IPS-20b (cell line): ENCODE data around the gene CABLES1.
"Not testable (repeated sequence)": the region's sequence is repeated elsewhere in the genome, so short reads cannot be mapped to it uniquely, and the experiment has no call there.

Source experiments
- H3K27ac ChIP-seq: one replicate; pipeline ENCODE4 v1.5.1; 2013; ENCODE audit warnings: low read length
- H3K27me3 ChIP-seq: 2 replicates; pipeline ENCODE4 v1.6.1; 2013; ENCODE audit warnings: mild to moderate bottlenecking, low read length, inconsistent platforms; ENCODE audit not compliant: insufficient read depth
- H3K36me3 ChIP-seq: 2 replicates; pipeline ENCODE4 v1.6.1; 2013; ENCODE audit warnings: low read depth, mild to moderate bottlenecking, inconsistent platforms, low read length, moderate library complexity; ENCODE audit not compliant: insufficient read depth
- H3K4me1 ChIP-seq: 2 replicates; pipeline ENCODE4 v1.6.1; 2013; ENCODE audit warnings: mild to moderate bottlenecking, control low read depth, inconsistent platforms, low read length, moderate library complexity; ENCODE audit not compliant: insufficient read depth
- H3K4me3 ChIP-seq: 2 replicates; pipeline ENCODE4 v1.5.1; 2013; ENCODE audit warnings: mild to moderate bottlenecking, low read length, inconsistent platforms
- H3K9ac ChIP-seq: 2 replicates; pipeline ENCODE4 v1.6.1; 2013; ENCODE audit warnings: low read depth, mild to moderate bottlenecking, inconsistent platforms, low read length, moderate library complexity
- H3K9me3 ChIP-seq: 2 replicates; pipeline ENCODE4 v1.6.1; 2013; ENCODE audit warnings: mild to moderate bottlenecking, low read depth, low read length, inconsistent platforms; ENCODE audit not compliant: insufficient read depth

The CABLES1 gene

DNA sequence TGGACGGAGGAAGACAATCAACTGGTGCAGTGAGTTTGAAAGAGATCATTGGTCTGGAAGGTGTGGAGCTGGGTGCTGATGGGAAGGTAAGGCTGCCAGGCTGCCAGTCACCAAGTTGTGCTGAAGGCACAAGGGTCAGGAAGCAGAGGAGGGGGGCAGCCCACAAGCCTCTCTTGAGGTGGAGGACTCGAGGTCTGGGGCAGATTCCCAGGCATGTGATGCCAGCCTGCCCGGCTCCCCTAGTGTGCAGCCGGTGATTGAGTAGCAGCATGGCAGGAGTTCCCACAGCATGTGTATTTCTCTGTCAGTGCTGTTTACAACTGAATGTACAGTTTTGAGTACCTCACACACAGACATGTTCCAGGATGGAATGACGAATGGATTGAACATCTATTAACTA, 99.3 kb downstream of the CABLES1 start:
- Histone ChIP-seq H3K36me3 (peaks cover 36% of the 10 kb centered on the region), H3K9ac (no peak overlapping the region), H3K27ac (no peak overlapping the region), H3K4me3 (no peak overlapping the region), H3K27me3 (no peaks in the 10 kb centered on the region), H3K9me3 (no peaks in the 10 kb centered on the region), H3K4me1 (peaks cover 16% of the 10 kb centered on the region; the same call in 1 of the 2 replicates)

DNA sequence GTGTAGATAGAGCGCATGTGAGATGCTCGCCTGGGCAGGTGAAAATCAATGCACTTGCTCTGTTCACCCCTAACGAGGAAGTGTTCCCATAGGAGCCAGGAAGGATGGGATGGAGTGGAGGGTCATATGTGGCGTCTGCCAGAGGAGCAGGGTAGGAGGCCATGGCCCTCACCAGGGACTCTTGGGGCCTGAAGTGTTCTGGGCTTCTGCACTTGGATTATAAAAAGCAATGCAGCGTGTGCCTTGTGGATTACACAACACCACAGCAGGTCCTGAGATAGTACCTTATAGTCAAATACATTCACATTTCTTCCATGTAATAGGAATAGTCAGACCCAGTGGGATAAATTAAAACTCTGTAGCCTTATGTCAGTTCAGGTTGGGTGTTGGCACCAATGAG, 100.1 kb downstream of the CABLES1 start:
- Histone ChIP-seq H3K27me3 (no peaks in the 10 kb centered on the region), H3K4me3 (no peak overlapping the region), H3K27ac (no peak overlapping the region), H3K9ac (no peak overlapping the region), H3K4me1 (peaks cover 16% of the 10 kb centered on the region; the same call in 1 of the 2 replicates), H3K9me3 (no peaks in the 10 kb centered on the region), H3K36me3 (peaks cover 36% of the 10 kb centered on the region)

DNA sequence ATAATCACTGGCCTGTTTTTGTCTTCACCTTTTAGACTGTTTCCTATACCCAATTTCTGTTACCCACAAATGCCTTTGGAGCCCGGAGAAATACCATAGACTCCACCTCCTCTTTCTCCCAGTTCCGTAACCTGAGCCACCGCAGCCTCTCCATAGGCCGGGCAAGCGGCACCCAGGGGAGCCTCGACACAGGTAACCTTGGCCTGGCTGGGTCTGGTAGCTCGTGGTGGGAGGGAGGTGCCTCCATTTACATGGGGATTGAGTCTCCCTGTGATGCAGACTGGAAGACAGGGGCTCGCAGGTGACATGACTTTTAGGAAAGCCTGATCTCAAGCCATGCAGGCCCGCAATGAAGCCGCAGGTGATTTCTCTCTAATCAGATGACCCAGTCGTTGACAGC, 100.6 kb downstream of the CABLES1 start:
- Histone ChIP-seq H3K36me3 (peaks cover 36% of the 10 kb centered on the region), H3K27ac (no peak overlapping the region), H3K27me3 (no peaks in the 10 kb centered on the region), H3K4me1 (peaks cover 16% of the 10 kb centered on the region; the same call in 1 of the 2 replicates), H3K4me3 (no peak overlapping the region), H3K9ac (no peak overlapping the region), H3K9me3 (no peaks in the 10 kb centered on the region)

DNA sequence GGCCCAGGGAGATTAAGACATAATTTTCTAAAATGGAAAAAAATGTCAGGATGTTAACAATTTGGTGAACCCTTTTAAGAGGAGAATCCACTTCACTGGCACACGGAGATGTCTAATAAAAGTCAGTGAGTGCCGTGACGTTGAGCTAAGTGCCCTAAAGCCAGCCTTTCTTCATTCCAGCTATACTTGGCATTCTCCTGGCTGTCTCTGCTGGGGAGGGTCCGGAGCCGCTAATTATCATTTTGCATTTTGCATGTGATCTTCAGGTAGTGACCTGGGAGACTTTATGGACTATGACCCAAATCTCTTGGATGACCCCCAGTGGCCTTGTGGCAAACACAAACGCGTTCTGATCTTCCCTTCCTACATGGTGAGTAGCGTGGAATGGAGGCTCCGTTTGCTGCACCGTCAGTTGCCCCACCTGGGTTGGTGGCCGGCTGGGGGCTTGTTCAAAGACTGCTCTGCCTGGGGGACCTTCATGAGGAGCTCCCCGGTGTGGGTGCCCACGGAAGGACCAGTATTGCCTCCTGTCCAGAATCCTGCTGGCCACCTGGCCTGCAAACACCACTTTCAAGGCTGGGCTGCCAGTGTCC, 101.7 kb downstream of the CABLES1 start:
- Histone ChIP-seq H3K4me1 (peaks cover 13% of the 10 kb centered on the region; the same call in 1 of the 2 replicates), H3K9ac (no peak overlapping the region), H3K27me3 (no peaks in the 10 kb centered on the region), H3K36me3 (peaks cover 32% of the 10 kb centered on the region), H3K4me3 (no peak overlapping the region), H3K9me3 (no peaks in the 10 kb centered on the region), H3K27ac (no peak overlapping the region)

DNA sequence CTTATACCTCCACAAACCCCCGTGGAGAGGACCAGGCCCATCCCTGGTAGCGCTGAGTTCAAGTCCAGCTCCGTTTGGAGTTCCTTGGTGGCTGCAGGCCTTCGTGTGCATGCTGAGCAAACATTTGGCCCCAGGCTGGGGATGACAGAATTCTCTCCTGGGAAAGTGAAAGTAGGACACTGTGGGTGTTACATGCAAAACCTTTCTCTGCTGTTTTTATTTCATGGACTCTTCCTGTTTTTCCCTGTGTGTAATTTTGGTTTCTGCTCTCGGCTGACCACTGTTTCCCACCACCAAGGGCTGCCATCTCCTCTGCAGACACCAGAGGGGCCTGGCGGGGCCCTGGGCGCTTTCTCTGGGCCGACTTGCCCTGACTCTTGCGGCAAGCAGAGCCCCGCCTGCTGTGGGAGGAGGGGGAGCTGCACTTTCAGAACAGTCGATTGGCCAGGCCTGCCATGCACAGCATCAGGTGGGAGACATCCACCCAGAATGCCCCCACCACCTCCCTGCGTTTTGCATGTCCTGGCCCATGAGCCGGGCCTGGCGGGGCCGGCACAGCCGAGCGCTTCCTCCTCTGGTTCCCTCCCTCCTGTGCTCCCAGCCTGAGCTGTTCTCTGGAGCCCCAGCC, 102.4 kb downstream of the CABLES1 start:
- H3K4me1 ChIP-seq = peaks cover 15% of the 10 kb centered on the region; the same call in 1 of the 2 replicates

DNA sequence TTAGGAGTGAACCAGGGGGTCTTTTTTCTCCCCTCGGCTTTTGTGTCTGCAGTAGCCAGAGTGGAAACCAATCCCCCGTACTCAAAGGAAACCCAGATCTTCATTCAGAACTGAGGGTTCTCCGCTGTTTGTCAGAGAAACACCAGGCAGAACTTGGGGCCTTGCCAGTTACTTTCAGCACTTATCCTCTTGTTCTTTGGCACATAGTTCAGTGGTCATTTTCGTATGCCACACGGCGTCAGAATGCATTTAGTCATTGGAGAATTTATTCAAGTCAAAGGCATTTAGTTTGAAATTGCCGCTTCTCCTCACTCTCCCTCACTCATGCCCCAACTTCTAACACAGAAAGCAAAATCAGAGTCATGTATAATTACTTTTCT, 102.9 kb downstream of the CABLES1 start:
- Histone ChIP-seq H3K4me1 (peaks cover 15% of the 10 kb centered on the region; the same call in 1 of the 2 replicates), H3K9ac (no peak overlapping the region), H3K36me3 (peaks cover 31% of the 10 kb centered on the region), H3K27ac (no peak overlapping the region), H3K9me3 (no peaks in the 10 kb centered on the region), H3K27me3 (no peaks in the 10 kb centered on the region), H3K4me3 (no peak overlapping the region)

More for the DNA sequence above, 102.4 kb downstream of the CABLES1 start:
- Histone ChIP-seq H3K4me3 (no peak overlapping the region), H3K36me3 (peaks cover 31% of the 10 kb centered on the region), H3K27ac (no peak overlapping the region), H3K9ac (no peak overlapping the region), H3K27me3 (no peaks in the 10 kb centered on the region), H3K9me3 (no peaks in the 10 kb centered on the region)

DNA sequence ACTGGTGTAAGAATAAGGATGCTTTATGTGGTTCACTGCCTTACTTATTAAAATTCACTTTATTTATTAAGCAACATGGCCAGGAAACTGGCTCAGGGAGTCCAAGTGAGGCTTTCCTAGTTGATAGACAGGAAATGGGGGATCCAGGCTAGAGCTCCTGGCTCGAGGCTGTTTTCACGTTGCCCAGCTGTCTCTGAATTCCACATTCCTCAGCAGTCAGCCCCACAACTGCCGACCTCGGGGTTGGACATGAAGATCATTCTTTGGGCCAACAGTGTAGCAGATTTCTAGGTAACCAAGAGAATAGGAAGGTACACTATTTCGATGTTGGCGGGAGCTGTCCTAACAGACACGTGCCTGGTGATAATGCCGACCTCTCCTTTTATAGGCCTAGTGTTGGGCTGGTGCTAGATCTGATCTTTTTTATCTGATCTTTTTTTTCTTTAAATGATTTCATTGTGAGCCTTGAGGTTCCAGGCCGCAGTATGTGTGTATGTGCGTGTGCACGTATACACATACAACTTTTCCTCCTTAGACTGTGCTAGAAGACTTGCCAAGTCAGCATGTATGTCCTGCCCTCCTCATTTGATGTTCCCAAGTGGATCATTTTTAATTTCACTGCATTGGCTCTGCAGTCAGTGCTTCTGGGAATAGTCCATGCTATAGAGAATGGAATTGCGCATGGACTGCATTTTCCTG, 103.5 kb downstream of the CABLES1 start:
- Histone ChIP-seq H3K9ac (no peak overlapping the region), H3K27ac (no peak overlapping the region)

DNA sequence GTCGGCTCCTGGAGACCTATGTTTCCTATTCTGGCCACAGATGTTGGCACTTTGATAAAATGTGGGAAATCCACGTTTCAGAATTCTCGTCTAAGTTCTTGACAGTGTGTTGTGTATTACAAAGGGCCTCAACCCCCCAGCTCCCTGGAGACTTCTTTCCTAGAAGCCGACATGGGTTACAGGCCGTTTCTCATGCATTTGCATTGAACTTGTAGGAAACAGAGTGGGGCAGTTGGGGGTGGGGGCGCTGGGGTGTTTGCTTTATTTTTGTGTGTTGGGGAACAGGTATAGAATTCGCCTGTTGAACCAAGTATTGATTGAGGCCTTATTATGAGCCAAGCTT, 104.0 kb downstream of the CABLES1 start:
- H3K27ac ChIP-seq = no peak overlapping the region
- H3K36me3 ChIP-seq = peaks cover 27% of the 10 kb centered on the region
- H3K9ac ChIP-seq = no peak overlapping the region
- H3K9me3 ChIP-seq = no peaks in the 10 kb centered on the region
- no peak overlapping the region for H3K4me3 ChIP-seq
- H3K27me3 ChIP-seq = no peaks in the 10 kb centered on the region
- H3K4me1 ChIP-seq = peaks cover 15% of the 10 kb centered on the region; the same call in 1 of the 2 replicates

More for the DNA sequence above, 103.5 kb downstream of the CABLES1 start:
- Histone ChIP-seq H3K4me1 (peaks cover 15% of the 10 kb centered on the region; the same call in 1 of the 2 replicates), H3K36me3 (peaks cover 31% of the 10 kb centered on the region), H3K27me3 (no peaks in the 10 kb centered on the region), H3K9me3 (no peaks in the 10 kb centered on the region), H3K4me3 (no peak overlapping the region)

DNA sequence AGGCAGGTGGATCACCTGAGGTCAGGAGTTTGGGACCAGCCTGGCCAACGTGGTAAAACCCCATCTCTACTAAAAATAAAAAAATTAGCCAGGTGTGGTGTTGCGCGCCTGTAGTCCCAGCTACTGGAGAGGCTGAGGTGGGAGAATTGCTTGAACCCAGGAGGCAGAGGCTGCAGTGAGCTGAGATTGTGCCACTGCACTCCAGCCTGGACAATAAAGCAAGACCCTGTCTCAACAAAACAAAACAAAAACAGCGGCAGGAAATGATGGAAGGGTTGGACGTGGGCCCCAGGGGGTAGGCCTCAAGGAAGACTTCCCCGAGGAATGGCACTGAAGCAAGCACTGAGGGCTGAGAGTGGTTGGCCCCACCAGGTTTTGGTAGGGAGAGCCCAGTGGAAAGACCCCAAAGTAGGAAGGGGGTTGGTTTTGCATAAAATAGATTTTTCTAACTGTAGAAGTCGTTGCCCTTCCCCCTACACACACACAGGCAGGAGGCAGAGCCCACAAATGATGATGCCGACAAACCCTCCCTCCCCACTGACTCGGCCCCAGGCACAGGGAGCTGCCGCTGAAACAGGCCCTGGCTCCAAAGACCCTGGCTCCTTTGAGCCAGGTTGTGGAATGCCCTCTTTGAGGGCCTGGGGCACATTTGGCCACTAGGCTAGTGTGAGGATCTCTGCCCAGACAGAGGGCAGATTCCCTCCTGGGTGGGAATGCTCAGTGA, 104.8 kb downstream of the CABLES1 start:
- no peaks in the 10 kb centered on the region for H3K27me3 ChIP-seq
- H3K9ac ChIP-seq = no peak overlapping the region
- H3K4me1 ChIP-seq = peaks cover 15% of the 10 kb centered on the region; the same call in 1 of the 2 replicates
- H3K9me3 ChIP-seq = no peaks in the 10 kb centered on the region
- no peak overlapping the region for H3K27ac ChIP-seq
- H3K4me3 ChIP-seq = no peak overlapping the region
- H3K36me3 ChIP-seq = peaks cover 23% of the 10 kb centered on the region

DNA sequence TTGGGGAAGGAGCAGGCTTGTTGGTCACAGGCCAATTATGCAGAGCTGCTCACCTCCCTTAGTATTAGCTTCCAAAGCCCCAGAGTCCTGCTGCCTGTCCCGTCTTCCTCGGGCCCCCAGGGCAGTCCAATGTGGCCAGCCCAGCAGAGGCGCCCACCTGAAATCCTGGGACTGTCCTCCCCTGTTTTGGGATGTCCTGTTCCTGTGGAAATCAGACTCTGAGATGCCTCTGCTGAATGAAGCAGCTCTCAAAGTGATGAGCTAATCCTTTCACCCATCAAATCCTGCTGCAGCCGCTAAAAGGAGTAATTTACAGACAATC, 105.3 kb downstream of the CABLES1 start:
- H3K4me3 ChIP-seq = no peak overlapping the region
- no peaks in the 10 kb centered on the region for H3K27me3 ChIP-seq
- no peak overlapping the region for H3K9ac ChIP-seq
- peaks cover 14% of the 10 kb centered on the region; the same call in 1 of the 2 replicates for H3K4me1 ChIP-seq
- H3K9me3 ChIP-seq = no peaks in the 10 kb centered on the region
- H3K36me3 ChIP-seq = peaks cover 23% of the 10 kb centered on the region
- no peak overlapping the region for H3K27ac ChIP-seq

DNA sequence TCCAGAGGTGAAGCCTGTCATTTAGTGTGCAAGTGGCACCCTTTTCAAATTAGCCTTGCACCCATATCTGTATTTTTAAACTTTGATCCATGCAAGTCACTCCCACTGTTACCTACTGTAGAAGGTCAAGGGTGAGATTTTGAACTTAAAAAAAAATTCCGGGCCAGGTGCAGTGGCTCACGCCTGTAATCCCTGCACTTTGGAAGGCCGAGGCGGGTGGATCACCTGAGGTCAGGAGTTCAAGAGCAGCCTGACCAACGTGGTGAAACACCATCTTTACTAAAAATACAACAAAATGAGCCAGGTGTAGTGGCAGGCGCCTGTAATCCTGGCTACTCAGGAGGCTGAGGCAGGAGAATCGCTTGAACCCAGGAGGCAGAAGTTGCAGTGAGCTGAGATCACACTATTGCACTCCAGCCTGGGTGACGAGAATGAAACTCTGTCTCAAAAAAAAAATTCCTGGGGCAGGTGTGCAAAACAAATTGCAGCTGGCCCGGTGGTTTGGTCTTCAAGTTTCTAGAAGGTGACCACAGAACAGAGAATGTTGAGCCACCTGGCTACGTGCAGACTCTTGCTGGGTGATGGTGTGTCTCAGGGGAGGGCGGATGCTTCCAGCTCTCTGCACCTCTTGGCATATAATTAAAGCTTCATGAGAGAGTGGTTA, 106.7 kb downstream of the CABLES1 start:
- H3K9me3 ChIP-seq, H3K4me3 ChIP-seq, H3K27ac ChIP-seq, H3K9ac ChIP-seq, H3K27me3 ChIP-seq: not testable (repeated sequence)
- H3K36me3 ChIP-seq = peaks cover 16% of the 10 kb centered on the region
- H3K4me1 ChIP-seq = 0 out of 2 replicates have a peak, but pooled peaks cover 11% of the 10 kb centered on the region
